NCI-H82 treated with DMSO at 0.1 percent for 48 hours (cell line): ENCODE results near the gene RPL3.

Source experiments
- DNase-seq: peaks from one replicate; lab custom pipeline; 2025; ENCODE audit not compliant: unreplicated experiment; lab: John Stamatoyannopoulos, UW

RPL3 gene

GRCh38 chr22:39284142-39284980 lies 35.1 kb downstream of the RPL3 start:
- no peak for DNase-seq

- no peak for DNase-seq
Observed at GRCh38 chr22:39283322-39284141, 35.9 kb downstream of the RPL3 start.

- no peak for DNase-seq
Observed at GRCh38 chr22:39282645-39283321, 36.6 kb downstream of the RPL3 start.

- no peak for DNase-seq
Observed at GRCh38 chr22:39281126-39281525, 38.3 kb downstream of the RPL3 start.

- DNase-seq = no peak
Observed at GRCh38 chr22:39280250-39280649, 39.2 kb downstream of the RPL3 start.

GRCh38 chr22:39279170-39279850 lies 40.1 kb downstream of the RPL3 start:
- no peak for DNase-seq

- DNase-seq = no peak
Observed at GRCh38 chr22:39278040-39278439, 41.4 kb downstream of the RPL3 start.

GRCh38 chr22:39277142-39277607 lies 42.2 kb downstream of the RPL3 start:
- no peak for DNase-seq

- DNase-seq = no peak
Observed at GRCh38 chr22:39276440-39277141, 42.8 kb downstream of the RPL3 start.

- peak; percentile 5 for DNase-seq
Observed at GRCh38 chr22:39275814-39276439, 43.5 kb downstream of the RPL3 start.

GRCh38 chr22:39273950-39274887 lies 45.2 kb downstream of the RPL3 start:
- DNase-seq = no peak

- no peak for DNase-seq
Observed at GRCh38 chr22:39270792-39271191, 48.6 kb downstream of the RPL3 start.

GRCh38 chr22:39270280-39270679 lies 49.1 kb downstream of the RPL3 start:
- DNase-seq = no peak

- DNase-seq = no peak
Observed at GRCh38 chr22:39269095-39269790, 50.2 kb downstream of the RPL3 start.

GRCh38 chr22:39268645-39269044 lies 50.8 kb downstream of the RPL3 start:
- no peak for DNase-seq

- no peak for DNase-seq
Observed at GRCh38 chr22:39267974-39268373, 51.4 kb downstream of the RPL3 start.

GRCh38 chr22:39266398-39267030 lies 52.9 kb downstream of the RPL3 start:
- no peak for DNase-seq
